Mesodermal cell (in vitro differentiated cells): ENCODE measurements around the gene AASDH.

ENCODE experiments used
- H3K27ac ChIP-seq: 2 replicates; pipeline ENCODE4 v1.7.0; 2013; ENCODE audit warnings: mild to moderate bottlenecking, low read depth, low read length, moderate library complexity; ENCODE audit not compliant: severe bottlenecking
- H3K36me3 ChIP-seq: 2 replicates; pipeline ENCODE4 v1.7.1; 2013; ENCODE audit warnings: mild to moderate bottlenecking, low read length, moderate library complexity; ENCODE audit not compliant: control insufficient read depth, insufficient read depth
- H3K4me1 ChIP-seq: one replicate; pipeline ENCODE4 v1.7.1; 2013; ENCODE audit warnings: mild to moderate bottlenecking, low read length; ENCODE audit not compliant: insufficient read depth, control insufficient read depth, poor library complexity, severe bottlenecking
- H3K4me3 ChIP-seq: 2 replicates; pipeline ENCODE4 v1.7.0; 2013; ENCODE audit warnings: low read length, control low read depth, mild to moderate bottlenecking; ENCODE audit not compliant: insufficient read depth, poor library complexity, severe bottlenecking; ENCODE audit errors: extremely low read depth
- H3K9me3 ChIP-seq: 2 replicates; pipeline ENCODE4 v1.7.1; 2013; ENCODE audit warnings: mild to moderate bottlenecking, low read length, moderate library complexity; ENCODE audit not compliant: control insufficient read depth
- WGBS, 2 experiments: methylation state at CpG; one replicate each; pipeline ENCODE4 v1.1.5; 2013; ENCODE audit warnings: missing lambda C conversion rate in 2 of 2; ENCODE audit not compliant: insufficient coverage in 2 of 2; 5-methylcytosine and 5-hydroxymethylcytosine counted together

AASDH gene

GRCh38 chr4:56360071-56360470 is 27.2 kb downstream of the AASDH start:
- Histone ChIP-seq H3K4me1 (no peaks in the 10 kb centered on the region), H3K4me3 (no peak overlapping the region), H3K9me3 (peaks cover 6% of the 10 kb centered on the region), H3K36me3 (peaks cover 5% of the 10 kb centered on the region), H3K27ac (no peak overlapping the region)

GRCh38 chr4:56356650-56357049 is 30.6 kb downstream of the AASDH start:
- 89 to 92% methylated on average over 5 to 6 of the region's 9 CpGs for WGBS, 2 experiments
- H3K4me1 ChIP-seq: no peaks in the 10 kb centered on the region

GRCh38 chr4:56348576-56348975 is 38.7 kb downstream of the AASDH start:
- no peak overlapping the region for H3K27ac ChIP-seq
- H3K9me3 ChIP-seq: no peaks in the 10 kb centered on the region
- H3K4me1 ChIP-seq: no peaks in the 10 kb centered on the region
- WGBS, 2 experiments: 92% methylated on average over 2 of the region's 3 CpGs
- H3K36me3 ChIP-seq: peaks cover 24% of the 10 kb centered on the region
- H3K4me3 ChIP-seq: no peak overlapping the region

More at GRCh38 chr4:56356650-56357049, 30.6 kb downstream of the AASDH start:
- H3K9me3 ChIP-seq: no peaks in the 10 kb centered on the region
- peaks cover 13% of the 10 kb centered on the region for H3K36me3 ChIP-seq
- no peak overlapping the region for H3K27ac ChIP-seq
- H3K4me3 ChIP-seq: no peak overlapping the region

- WGBS, 2 experiments: 100% methylated on average over 1 of the region's 4 CpGs; no CpG with 5 or more reads in 1 of the 2 experiments
- Histone ChIP-seq H3K9me3 (no peaks in the 10 kb centered on the region), H3K27ac (no peak overlapping the region), H3K4me1 (no peaks in the 10 kb centered on the region), H3K4me3 (no peak overlapping the region), H3K36me3 (peaks cover 16% of the 10 kb centered on the region)
These were observed 41.8 kb downstream of the AASDH start for GRCh38 chr4:56345458-56345857.

GRCh38 chr4:56342746-56343145 is 44.5 kb downstream of the AASDH start:
- Histone ChIP-seq H3K9me3 (peaks cover 3% of the 10 kb centered on the region), H3K27ac (no peak overlapping the region), H3K4me3 (no peak overlapping the region), H3K4me1 (no peaks in the 10 kb centered on the region), H3K36me3 (peaks cover 10% of the 10 kb centered on the region)
- no CpG with 5 or more reads among the region's 1 CpG for WGBS, 2 experiments

GRCh38 chr4:56330691-56331090 is 56.6 kb downstream of the AASDH start:
- Histone ChIP-seq H3K36me3 (peaks cover 10% of the 10 kb centered on the region), H3K9me3 (no peaks in the 10 kb centered on the region), H3K27ac (no peak overlapping the region), H3K4me1 (no peaks in the 10 kb centered on the region), H3K4me3 (no peak overlapping the region)
- no CpG with 5 or more reads among the region's 2 CpGs for WGBS, 2 experiments

GRCh38 chr4:56326363-56326762 is 60.9 kb downstream of the AASDH start:
- peaks cover 10% of the 10 kb centered on the region for H3K36me3 ChIP-seq
- H3K27ac ChIP-seq: no peak overlapping the region
- H3K4me1 ChIP-seq: no peaks in the 10 kb centered on the region
- no peaks in the 10 kb centered on the region for H3K9me3 ChIP-seq
- 88 to 100% methylated on average over 1 to 2 of the region's 2 CpGs for WGBS, 2 experiments
- H3K4me3 ChIP-seq: no peak overlapping the region

GRCh38 chr4:56324011-56324610 is 63.2 kb downstream of the AASDH start:
- Histone ChIP-seq H3K4me3 (no peak overlapping the region), H3K27ac (no peak overlapping the region), H3K9me3 (no peaks in the 10 kb centered on the region), H3K4me1 (no peaks in the 10 kb centered on the region), H3K36me3 (peaks cover 8% of the 10 kb centered on the region)
- WGBS, 2 experiments: 96 to 97% methylated on average over 6 of the region's 8 CpGs

GRCh38 chr4:56323327-56323726 is 64.0 kb downstream of the AASDH start:
- WGBS, 2 experiments: 94 to 96% methylated on average over 8 to 9 of the region's 10 CpGs
- Histone ChIP-seq H3K36me3 (no peaks in the 10 kb centered on the region), H3K9me3 (no peaks in the 10 kb centered on the region), H3K4me3 (no peak overlapping the region), H3K27ac (no peak overlapping the region), H3K4me1 (no peaks in the 10 kb centered on the region)

GRCh38 chr4:56321251-56321650 is 66.0 kb downstream of the AASDH start:
- Histone ChIP-seq H3K9me3 (no peaks in the 10 kb centered on the region), H3K4me1 (no peaks in the 10 kb centered on the region), H3K36me3 (peaks cover 7% of the 10 kb centered on the region), H3K4me3 (no peak overlapping the region), H3K27ac (no peak overlapping the region)
- no CpG with 5 or more reads among the region's 1 CpG for WGBS, 2 experiments

- Histone ChIP-seq H3K4me1 (no peaks in the 10 kb centered on the region), H3K36me3 (peaks cover 11% of the 10 kb centered on the region), H3K27ac (no peak overlapping the region), H3K9me3 (no peaks in the 10 kb centered on the region), H3K4me3 (no peak overlapping the region)
- 97 to 98% methylated on average over 4 to 5 of the region's 5 CpGs for WGBS, 2 experiments
These were observed 67.0 kb downstream of the AASDH start for GRCh38 chr4:56320293-56320692.
